Stimulated activated CD8-positive, alpha-beta memory T cell treated with anti-CD3 and anti-CD28 coated beads, Interleukin-7, amount 100 ng/mL, for 1 hour (primary cell): ENCODE measurements around the gene SLC35E2B.

ENCODE experiments used
- DNase-seq, 2 donors: peaks; one replicate each; pipeline ENCODE4 v3.0.0-alpha.2; 2020; ENCODE audit warnings: low read depth in 2 of 2

Gene SLC35E2B

GRCh38 chr1:1624443-1625403 lies 67.9 kb downstream of the SLC35E2B start:
- DNase-seq: no peak

GRCh38 chr1:1623631-1624442 lies 68.8 kb downstream of the SLC35E2B start:
- DNase-seq: no peak

- no peak for DNase-seq
Observed at GRCh38 chr1:1623181-1623630, 69.4 kb downstream of the SLC35E2B start.

- no peak for DNase-seq
Observed at GRCh38 chr1:1622788-1623094, 69.9 kb downstream of the SLC35E2B start.

GRCh38 chr1:1622010-1622787 lies 70.4 kb downstream of the SLC35E2B start:
- no peak for DNase-seq

GRCh38 chr1:1621173-1622009 lies 71.2 kb downstream of the SLC35E2B start:
- no peak for DNase-seq

- no peak for DNase-seq
Observed at GRCh38 chr1:1620433-1621139, 72.0 kb downstream of the SLC35E2B start.

GRCh38 chr1:1619917-1620361 lies 72.7 kb downstream of the SLC35E2B start:
- no peak for DNase-seq

- DNase-seq: no peak
Observed at GRCh38 chr1:1618396-1619068, 74.1 kb downstream of the SLC35E2B start.

- no peak for DNase-seq
Observed at GRCh38 chr1:1617925-1618324, 74.7 kb downstream of the SLC35E2B start.

GRCh38 chr1:1617516-1617915 lies 75.1 kb downstream of the SLC35E2B start:
- DNase-seq: no peak

GRCh38 chr1:1616838-1617237 lies 75.8 kb downstream of the SLC35E2B start:
- no peak for DNase-seq

- DNase-seq: no peak
Observed at GRCh38 chr1:1616045-1616790, 76.4 kb downstream of the SLC35E2B start.

- peak; percentile 95 to 97 for DNase-seq
Observed at GRCh38 chr1:1615256-1616044, 77.1 kb downstream of the SLC35E2B start, which contains the start of gene MIB2. Gene MIB2, plus strand, starts transcription at chr1:1615500. Its CDS starts 7,953 bp downstream, at chr1:1623453.

- no peak for DNase-seq
Observed at GRCh38 chr1:1614954-1615255, 77.7 kb downstream of the SLC35E2B start.

- DNase-seq: no peak
Observed at GRCh38 chr1:1614204-1614953, 78.2 kb downstream of the SLC35E2B start.

GRCh38 chr1:1613509-1614082 lies 79.0 kb downstream of the SLC35E2B start:
- no peak for DNase-seq
